ENCODE measurements around the gene MSMP.

- TF ChIP-seq CTCF (IDR thresholded peaks at IDR 0.05) (no peak), POLR2AphosphoS5 (IDR thresholded peaks at IDR 0.05) (no peak), EP300 (IDR thresholded peaks at IDR 0.05) (no peak), POLR2A (IDR thresholded peaks at IDR 0.05) (no peak)
Measured at GRCh38 chr9:35753466-35753865, 610 bp downstream of the MSMP start.
